H1 (cell line): ENCODE results near the gene STARD13. TPM values are rescaled to one million over a fixed set of nuclear protein-coding genes. Genes with fewer than 3 reads are reported as not detected.

ENCODE experiments used
- ASH2L ChIP-seq: fragments of 200-600, 300-600 bp; sonication (generic); IDR thresholded peaks from one replicate; pipeline ENCODE4 v1.7.1; 2017; ENCODE audit warnings: low read length
- ATF2 ChIP-seq: IDR thresholded peaks from 2 replicates; pipeline ENCODE4 v1.6.1; 2012; ENCODE audit warnings: low read length, inconsistent platforms
- CEBPB ChIP-seq: IDR thresholded peaks from 2 replicates; pipeline ENCODE4 v1.6.1; 2012; ENCODE audit warnings: low read depth, low read length
- RBBP5 ChIP-seq: IDR thresholded peaks from 2 replicates; pipeline ENCODE4 v1.7.1; 2012; ENCODE audit warnings: low read depth, mild to moderate bottlenecking, inconsistent platforms, low read length, moderate library complexity, borderline replicate concordance
- SP1 ChIP-seq: IDR thresholded peaks from 2 replicates; pipeline ENCODE4 v1.6.1; 2011; ENCODE audit warnings: low read depth, low read length
- TEAD4 ChIP-seq: IDR thresholded peaks from 2 replicates; pipeline ENCODE4 v1.6.1; 2012; ENCODE audit warnings: low read depth, low read length, inconsistent platforms, mixed read lengths
- USF2 ChIP-seq: IDR thresholded peaks from 2 replicates; pipeline ENCODE4 v1.6.1; 2011; ENCODE audit warnings: low read length, improper control_type of control experiment
- polyA plus RNA-seq, 7 experiments: library from polyadenylated mRNA; depleted of rRNA in 3 of 7; stranded (reverse) in 5 of 7; unstranded in 2 of 7; fragments of >200 nt in 5 of 7; fragments of 200-250 nt in 2 of 7; gene quantifications; 1 replicate in 5 of 7; 2 replicates in 1 of 7; 4 replicates in 1 of 7; pipeline versions ENCODE4 v1.2.1 to v1.2.3, GENCODE V29; 2011 to 2013; ENCODE audit warnings: missing spikeins in 2 of 7, mixed read lengths in 2 of 7
- total RNA-seq: library from RNA; stranded (reverse); fragmentation: NEBNext Ultra II Directional; extraction: Animal tissue kit (Norgen Biotek cat#: 25700); gene quantifications from 2 replicates; pipeline ENCODE4 v1.2.1, GENCODE V29; 2021

Gene STARD13
- total and polyA plus RNA-seq, 2 of the 8 experiments (the other 6 are each of a cell fraction or from before 2014, with no cell fraction given), result 0.82 to 2.9 TPM

- no peak for TF ChIP-seq ATF2
- TF ChIP-seq USF2, result no peak
- no peak for TF ChIP-seq CEBPB
- no peak for TF ChIP-seq SP1
- no peak for TF ChIP-seq TEAD4
- TF ChIP-seq ASH2L, result no peak
- no peak for TF ChIP-seq RBBP5
- TF ChIP-seq, all 59 proteins: peak for 0
Measured at GRCh38 chr13:33099860-33100259, 185.7 kb downstream of the STARD13 start (continued).
